ENCODE results near the gene NXPE3.

The NXPE3 gene

GRCh38 chr3:101838691-101839090 lies 59.7 kb downstream of the NXPE3 start:
- no peak overlapping the region for H3K9ac ChIP-seq
- H3K36me3 ChIP-seq = peaks cover 0 to 47% (median 0%) of the 10 kb centered on the region in 11 experiments; a peak in 4 of 22 replicates
- peaks cover 0 to 8% (median 0%) of the 10 kb centered on the region in 11 experiments; a peak in 1 of 22 replicates for H3K9me3 ChIP-seq (replicated peaks in 1 of 11)
- H3K27ac ChIP-seq = peak overlapping the region in 1 of 11 experiments; percentile 81; a peak in 1 of 22 replicates
- H3K4me1 ChIP-seq = peaks cover 0 to 65% (median 28%) of the 10 kb centered on the region in 10 experiments; a peak in 15 of 20 replicates
- H4K20me1 ChIP-seq = peaks cover 0 to 9% (median 0%) of the 10 kb centered on the region in 11 experiments; a peak in 2 of 22 replicates
- H3K27me3 ChIP-seq = no peaks in the 10 kb centered on the region
- H3K4me3 ChIP-seq = no peak overlapping the region
- H3K4me2 ChIP-seq = peak overlapping the region in 2 of 11 experiments; percentile 67 to 77; a peak in 3 of 22 replicates
- TF ChIP-seq Cebpa-rat (IDR thresholded peaks at IDR 0.05) = no peak

GRCh38 chr3:101840066-101840465 lies 61.1 kb downstream of the NXPE3 start:
- H3K27me3 ChIP-seq = no peaks in the 10 kb centered on the region
- H3K4me2 ChIP-seq = peak overlapping the region in 2 of 11 experiments; percentile 22 to 28; a peak in 3 of 22 replicates
- no peak overlapping the region for H3K27ac ChIP-seq
- H3K4me1 ChIP-seq = peaks cover 0 to 52% (median 19%) of the 10 kb centered on the region in 10 experiments; a peak in 14 of 20 replicates
- H3K9me3 ChIP-seq (replicated peaks in 1 of 11) = peaks cover 0 to 8% (median 0%) of the 10 kb centered on the region in 11 experiments; a peak in 2 of 22 replicates
- H3K4me3 ChIP-seq = no peak overlapping the region
- H4K20me1 ChIP-seq = peaks cover 0 to 9% (median 0%) of the 10 kb centered on the region in 11 experiments; a peak in 2 of 22 replicates
- H3K9ac ChIP-seq = no peak overlapping the region
- no peak for TF ChIP-seq Cebpa-rat (IDR thresholded peaks at IDR 0.05)
- H3K36me3 ChIP-seq = peaks cover 0 to 34% (median 0%) of the 10 kb centered on the region in 11 experiments; a peak in 4 of 22 replicates

- Histone ChIP-seq H3K27me3 (no peaks in the 10 kb centered on the region), H3K9ac (no peak overlapping the region), H4K20me1 (peaks cover 0 to 9% (median 0%) of the 10 kb centered on the region in 11 experiments; a peak in 2 of 22 replicates), H3K4me1 (peaks cover 0 to 38% (median 6%) of the 10 kb centered on the region in 10 experiments; a peak in 14 of 20 replicates), H3K4me3 (no peak overlapping the region), H3K9me3 (replicated peaks in 1 of 11) (peaks cover 0 to 14% (median 0%) of the 10 kb centered on the region in 11 experiments; a peak in 2 of 22 replicates), H3K36me3 (peaks cover 0 to 32% (median 0%) of the 10 kb centered on the region in 11 experiments; a peak in 4 of 22 replicates), H3K27ac (no peak overlapping the region), H3K4me2 (no peak overlapping the region; a peak in 1 of 22 replicates)
- no peak for TF ChIP-seq Cebpa-rat (IDR thresholded peaks at IDR 0.05)
Measured at GRCh38 chr3:101842245-101842934, 63.4 kb downstream of the NXPE3 start.

DNA sequence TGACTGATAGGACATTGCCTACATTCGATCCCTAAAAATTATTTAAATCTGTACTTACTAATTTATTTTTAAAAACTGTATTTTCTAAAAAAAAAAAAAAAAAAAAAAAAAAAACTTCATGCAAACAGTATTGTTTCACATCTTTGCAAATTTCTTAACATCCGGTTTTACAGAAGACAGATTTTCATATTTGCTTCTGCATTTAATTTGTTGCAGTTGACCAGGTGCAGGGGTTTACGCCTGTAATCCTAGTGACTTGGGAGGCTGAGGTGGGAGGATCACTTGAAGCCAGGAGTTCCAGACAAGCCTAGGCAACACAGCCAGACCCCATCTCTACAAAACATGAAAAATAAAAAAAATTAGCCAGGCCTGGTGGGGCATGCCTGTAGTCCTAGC lies 63.9 kb downstream of the NXPE3 start:
- no peak for TF ChIP-seq Cebpa-rat (IDR thresholded peaks at IDR 0.05)
- H3K27me3 ChIP-seq = peaks cover 0 to 4% (median 0%) of the 10 kb centered on the region in 11 experiments; a peak in 1 of 22 replicates
- peaks cover 0 to 38% (median 4%) of the 10 kb centered on the region in 10 experiments; a peak in 10 of 20 replicates for H3K4me1 ChIP-seq
- H4K20me1 ChIP-seq = peaks cover 0 to 9% (median 0%) of the 10 kb centered on the region in 11 experiments; a peak in 2 of 22 replicates
- peaks cover 0 to 32% (median 0%) of the 10 kb centered on the region in 11 experiments; a peak in 4 of 22 replicates for H3K36me3 ChIP-seq
- H3K9me3 ChIP-seq (replicated peaks in 1 of 11) = peaks cover 0 to 14% (median 0%) of the 10 kb centered on the region in 11 experiments; a peak in 2 of 22 replicates
- no peak overlapping the region for H3K4me2 ChIP-seq
- no peak overlapping the region for H3K27ac ChIP-seq
- no peak overlapping the region for H3K4me3 ChIP-seq
- no peak overlapping the region for H3K9ac ChIP-seq

DNA sequence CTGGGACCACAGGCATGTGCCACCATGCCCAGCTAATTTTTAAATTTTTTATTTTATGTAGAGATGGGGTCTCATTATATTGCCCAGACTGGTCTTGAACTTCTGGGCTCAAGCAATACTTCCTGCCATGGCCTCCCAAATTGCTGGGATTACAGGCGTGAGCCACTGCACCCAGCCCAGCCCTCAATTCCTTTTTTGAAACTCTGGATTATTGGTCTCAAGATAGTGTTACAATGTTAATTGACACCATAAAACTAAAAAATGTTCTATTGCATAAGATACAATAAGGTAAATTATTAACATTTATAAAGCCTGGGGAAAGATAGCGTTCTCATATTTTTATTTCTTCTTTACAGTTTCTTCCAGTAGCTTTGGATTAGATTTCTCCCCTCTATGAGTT lies 66.4 kb downstream of the NXPE3 start:
- no peak overlapping the region for H3K4me3 ChIP-seq

GRCh38 chr3:101846709-101847108 lies 67.7 kb downstream of the NXPE3 start:
- peak overlapping the region in 4 of 11 experiments; percentile 7 to 99 (median 98); a peak in 5 of 22 replicates for H3K27ac ChIP-seq

More for the DNA sequence above, 66.4 kb downstream of the NXPE3 start:
- H4K20me1 ChIP-seq = peaks cover 9 to 11% (median 11%) of the 10 kb centered on the region in 11 experiments; a peak in 19 of 22 replicates
- H3K9me3 ChIP-seq (replicated peaks in 1 of 11) = peaks cover 0 to 14% (median 0%) of the 10 kb centered on the region in 11 experiments; a peak in 2 of 22 replicates
- peaks cover 0 to 25% (median 12%) of the 10 kb centered on the region in 10 experiments; a peak in 17 of 20 replicates for H3K4me1 ChIP-seq
- H3K27ac ChIP-seq = no peak overlapping the region
- H3K4me2 ChIP-seq = no peak overlapping the region
- no peak overlapping the region for H3K9ac ChIP-seq
- TF ChIP-seq Cebpa-rat (IDR thresholded peaks at IDR 0.05) = no peak
- peaks cover 0 to 14% (median 0%) of the 10 kb centered on the region in 11 experiments; a peak in 3 of 22 replicates for H3K27me3 ChIP-seq
- peaks cover 0 to 36% (median 2%) of the 10 kb centered on the region in 11 experiments; a peak in 10 of 22 replicates for H3K36me3 ChIP-seq

DNA sequence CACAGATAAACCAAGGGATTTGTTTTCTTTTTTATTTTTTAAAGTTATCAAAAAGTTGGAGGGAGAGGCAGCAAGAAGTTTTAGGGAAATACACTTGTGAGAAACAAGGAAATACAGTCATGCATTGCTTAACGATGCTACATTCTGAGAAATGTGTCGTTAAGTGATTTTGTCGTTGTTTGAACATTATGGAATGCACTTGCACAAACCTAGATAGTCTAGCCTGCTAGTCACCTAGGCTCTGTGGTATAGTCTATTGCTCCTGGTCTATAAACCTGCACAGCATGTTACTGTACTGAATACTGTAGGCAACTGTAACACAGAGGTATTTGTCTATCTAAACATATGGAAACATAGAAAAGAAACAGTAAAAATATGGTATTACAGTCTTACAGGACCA lies 68.3 kb downstream of the NXPE3 start:
- peak overlapping the region in 5 of 11 experiments; percentile 84 to 94 (median 89); a peak in 9 of 22 replicates for H3K4me2 ChIP-seq
- peaks cover 7 to 43% (median 21%) of the 10 kb centered on the region in 11 experiments for H3K36me3 ChIP-seq
- peak overlapping the region in 4 of 11 experiments; percentile 93 to 99 (median 98); a peak in 7 of 22 replicates for H3K27ac ChIP-seq
- peak overlapping the region in 2 of 10 experiments; percentile 92 to 95; a peak in 3 of 20 replicates for H3K4me3 ChIP-seq
- H4K20me1 ChIP-seq = peaks cover 28 to 30% (median 30%) of the 10 kb centered on the region in 11 experiments
- TF ChIP-seq Cebpa-rat (IDR thresholded peaks at IDR 0.05) = no peak
- peaks cover 0 to 14% (median 0%) of the 10 kb centered on the region in 11 experiments; a peak in 3 of 22 replicates for H3K27me3 ChIP-seq
- H3K9me3 ChIP-seq (replicated peaks in 1 of 11) = peaks cover 0 to 16% (median 0%) of the 10 kb centered on the region in 11 experiments; a peak in 4 of 22 replicates
- peak overlapping the region in 3 of 11 experiments; percentile 94 to 100 (median 98); a peak in 5 of 22 replicates for H3K9ac ChIP-seq
- peaks cover 12 to 29% (median 19%) of the 10 kb centered on the region in 10 experiments for H3K4me1 ChIP-seq

More at GRCh38 chr3:101846709-101847108, 67.7 kb downstream of the NXPE3 start:
- Histone ChIP-seq H3K4me3 (no peak overlapping the region), H4K20me1 (peaks cover 22 to 24% (median 23%) of the 10 kb centered on the region in 11 experiments; a peak in 21 of 22 replicates), H3K36me3 (peaks cover under 1 to 40% (median 15%) of the 10 kb centered on the region in 11 experiments; a peak in 21 of 22 replicates), H3K9ac (0 out of 22 replicates have a peak overlapping the region, but pooled peaks of 1 of the 11 experiments have one; percentile 4), H3K4me1 (peaks cover 9 to 24% (median 14%) of the 10 kb centered on the region in 10 experiments), H3K9me3 (replicated peaks in 1 of 11) (peaks cover 0 to 15% (median 0%) of the 10 kb centered on the region in 11 experiments; a peak in 3 of 22 replicates), H3K4me2 (peak overlapping the region in 4 of 11 experiments; percentile 84 to 94 (median 88); a peak in 8 of 22 replicates), H3K27me3 (peaks cover 0 to 14% (median 0%) of the 10 kb centered on the region in 11 experiments; a peak in 3 of 22 replicates)
- no peak for TF ChIP-seq Cebpa-rat (IDR thresholded peaks at IDR 0.05)

DNA sequence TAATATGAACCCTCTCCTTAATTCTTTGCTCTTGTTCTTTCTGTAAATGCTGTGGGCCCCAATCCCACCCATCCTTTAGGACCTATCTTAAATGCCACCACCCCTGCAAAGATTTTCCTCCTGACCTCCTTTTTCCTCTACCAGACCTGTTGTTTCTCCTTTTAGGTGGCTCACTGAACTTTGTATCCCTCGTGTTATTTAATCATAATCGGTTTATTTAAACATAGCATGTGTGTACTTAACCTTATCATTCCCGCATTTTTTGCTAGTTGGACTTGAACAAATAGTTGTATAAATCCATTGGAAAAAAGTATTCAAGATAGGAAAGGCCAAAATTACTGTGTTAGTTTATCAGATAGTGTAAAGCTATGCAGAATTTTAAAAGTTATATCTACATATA lies 69.3 kb downstream of the NXPE3 start:
- Histone ChIP-seq H3K4me1 (peaks cover 12 to 39% (median 27%) of the 10 kb centered on the region in 10 experiments), H3K4me3 (peak overlapping the region in 9 of 10 experiments; percentile 82 to 98 (median 93); a peak in 15 of 20 replicates), H3K9me3 (replicated peaks in 1 of 11) (peaks cover 0 to 14% (median 0%) of the 10 kb centered on the region in 11 experiments; a peak in 7 of 22 replicates), H3K36me3 (peaks cover 17 to 45% (median 31%) of the 10 kb centered on the region in 11 experiments), H3K4me2 (peak overlapping the region; percentile 78 to 94 (median 87); a peak in 21 of 22 replicates), H3K9ac (peak overlapping the region; percentile 84 to 100 (median 98); a peak in 21 of 22 replicates), H3K27me3 (peaks cover 0 to 14% (median 0%) of the 10 kb centered on the region in 11 experiments; a peak in 3 of 22 replicates), H4K20me1 (peaks cover 29 to 40% (median 40%) of the 10 kb centered on the region in 11 experiments), H3K27ac (peak overlapping the region in 10 of 11 experiments; percentile 93 to 99 (median 98); a peak in 21 of 22 replicates)
- no peak for TF ChIP-seq Cebpa-rat (IDR thresholded peaks at IDR 0.05)
